ENCODE results near the gene MORN1. TPM values are rescaled to one million over a fixed set of nuclear protein-coding genes. Genes with fewer than 3 reads are reported as not detected.
A peak's percentile ranks its signal among the peaks of the same experiment; 100 is the strongest.
"Not testable (repeated sequence)": the region's sequence is repeated elsewhere in the genome, so short reads cannot be mapped to it uniquely, and the experiment has no call there.

Gene MORN1
- 10.8 TPM for total RNA-seq (ENCODE audit: unreplicated experiment)
- long read RNA-seq, partial matches to known transcripts, result 1 of 6 reads
- long read RNA-seq, other reads (novel, unspliced or antisense), result 3 of 6 reads

DNA sequence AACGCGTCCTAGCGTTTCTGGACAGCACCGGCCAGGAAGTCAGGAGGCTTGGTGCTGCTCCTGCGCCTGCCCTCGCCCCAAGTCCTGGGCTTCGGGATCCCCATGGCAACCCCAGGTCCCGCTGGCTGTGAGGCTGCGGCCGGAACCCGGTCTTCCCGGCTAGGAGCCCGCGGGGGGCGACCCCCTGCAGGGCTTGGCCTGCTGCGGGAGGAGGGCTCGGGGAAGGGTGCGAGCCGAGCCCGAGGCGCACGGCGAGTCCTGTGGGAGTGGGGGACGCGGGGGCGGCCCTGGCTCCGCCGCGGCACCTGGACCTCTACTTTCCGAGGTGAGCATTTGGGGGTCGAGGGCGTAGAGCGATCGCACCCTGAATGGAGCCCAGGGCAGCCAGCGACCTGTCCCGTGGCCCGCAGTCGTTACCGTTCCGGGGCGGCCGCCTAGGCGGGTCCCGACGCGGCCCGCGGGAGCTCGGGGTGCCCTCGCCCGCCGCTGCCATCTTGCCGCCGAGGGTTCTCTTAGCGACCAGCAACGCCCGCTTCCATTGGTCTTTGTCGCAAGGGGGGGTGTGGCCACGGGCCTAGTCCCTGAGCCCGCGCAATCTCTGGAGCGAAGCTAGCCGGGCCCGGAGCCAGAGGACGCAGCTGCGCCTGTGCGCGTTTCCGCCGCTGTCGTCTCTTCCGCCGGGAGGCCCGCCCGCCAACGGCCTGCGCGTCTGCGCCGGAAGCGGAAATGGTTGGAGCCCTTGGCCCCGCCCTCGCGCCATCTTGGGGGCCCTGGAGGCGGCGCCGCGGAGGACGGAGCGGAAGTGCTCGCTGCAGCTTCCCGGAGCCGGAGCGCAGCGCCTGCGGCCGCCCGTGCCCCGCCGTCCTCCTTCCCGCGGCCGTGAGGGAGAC, at the start of gene MORN1, which contains the start of gene RER1:
Gene MORN1 (minus strand): TSS at position 514 of the 890 bp plus-strand sequence. CDS start 21 bp downstream, at position 493.
Gene RER1 (plus strand): TSS at position 801 of the 890 bp plus-strand sequence. CDS start 3,950 bp downstream, outside the sequence.
- Mint-ChIP-seq H3K9me3 (ENCODE audit: unreplicated experiment) (peaks cover 4% of the 10 kb centered on the region), H3K27me3 (ENCODE audit: unreplicated experiment) (peaks cover 4% of the 10 kb centered on the region), H3K27ac (ENCODE audit: unreplicated experiment) (peak within 1 kb of the TSS; percentile 75), H3K4me1 (ENCODE audit: low read depth, unreplicated experiment) (peaks cover 19% of the 10 kb centered on the region), H3K36me3 (ENCODE audit: unreplicated experiment) (no peaks in the 10 kb centered on the region), H3K4me3 (ENCODE audit: unreplicated experiment) (peak within 1 kb of the TSS; percentile 93)
- DNase-seq, result peak; percentile 99
- TF ChIP-seq, protein P1, sequence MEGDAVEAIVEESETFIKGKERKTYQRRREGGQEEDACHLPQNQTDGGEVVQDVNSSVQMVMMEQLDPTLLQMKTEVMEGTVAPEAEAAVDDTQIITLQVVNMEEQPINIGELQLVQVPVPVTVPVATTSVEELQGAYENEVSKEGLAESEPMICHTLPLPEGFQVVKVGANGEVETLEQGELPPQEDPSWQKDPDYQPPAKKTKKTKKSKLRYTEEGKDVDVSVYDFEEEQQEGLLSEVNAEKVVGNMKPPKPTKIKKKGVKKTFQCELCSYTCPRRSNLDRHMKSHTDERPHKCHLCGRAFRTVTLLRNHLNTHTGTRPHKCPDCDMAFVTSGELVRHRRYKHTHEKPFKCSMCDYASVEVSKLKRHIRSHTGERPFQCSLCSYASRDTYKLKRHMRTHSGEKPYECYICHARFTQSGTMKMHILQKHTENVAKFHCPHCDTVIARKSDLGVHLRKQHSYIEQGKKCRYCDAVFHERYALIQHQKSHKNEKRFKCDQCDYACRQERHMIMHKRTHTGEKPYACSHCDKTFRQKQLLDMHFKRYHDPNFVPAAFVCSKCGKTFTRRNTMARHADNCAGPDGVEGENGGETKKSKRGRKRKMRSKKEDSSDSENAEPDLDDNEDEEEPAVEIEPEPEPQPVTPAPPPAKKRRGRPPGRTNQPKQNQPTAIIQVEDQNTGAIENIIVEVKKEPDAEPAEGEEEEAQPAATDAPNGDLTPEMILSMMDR (IDR thresholded peaks at IDR 0.05; ENCODE audit: partially characterized antibody, unreplicated experiment), result no peak

- not testable (repeated sequence) for H3K27me3 Mint-ChIP-seq (ENCODE audit: unreplicated experiment); H3K4me3 Mint-ChIP-seq (ENCODE audit: unreplicated experiment); DNase-seq; H3K9me3 Mint-ChIP-seq (ENCODE audit: unreplicated experiment); H3K27ac Mint-ChIP-seq (ENCODE audit: unreplicated experiment); H3K36me3 Mint-ChIP-seq (ENCODE audit: unreplicated experiment)
- H3K4me1 Mint-ChIP-seq (ENCODE audit: low read depth, unreplicated experiment), result peaks cover 15% of the 10 kb centered on the region
These were observed 49.0 kb upstream of the MORN1 start for GRCh38 chr1:2440346-2440745.

GRCh38 chr1:2439369-2439768, 48.0 kb upstream of the MORN1 start:
- DNase-seq, result peak; percentile 56
- Mint-ChIP-seq H3K9me3 (ENCODE audit: unreplicated experiment) (peaks cover 4% of the 10 kb centered on the region), H3K27me3 (ENCODE audit: unreplicated experiment) (peaks cover 4% of the 10 kb centered on the region), H3K36me3 (ENCODE audit: unreplicated experiment) (no peaks in the 10 kb centered on the region), H3K4me3 (ENCODE audit: unreplicated experiment) (no peak overlapping the region), H3K27ac (ENCODE audit: unreplicated experiment) (peak overlapping the region; percentile 72), H3K4me1 (ENCODE audit: low read depth, unreplicated experiment) (peaks cover 11% of the 10 kb centered on the region)
- TF ChIP-seq, protein P1 (IDR thresholded peaks at IDR 0.05; ENCODE audit: partially characterized antibody, unreplicated experiment), result no peak

- peaks cover 4% of the 10 kb centered on the region for H3K27me3 Mint-ChIP-seq (ENCODE audit: unreplicated experiment)
- no peak overlapping the region for H3K4me3 Mint-ChIP-seq (ENCODE audit: unreplicated experiment)
- H3K27ac Mint-ChIP-seq (ENCODE audit: unreplicated experiment), result no peak overlapping the region
- DNase-seq, result no peak
- no peaks in the 10 kb centered on the region for H3K36me3 Mint-ChIP-seq (ENCODE audit: unreplicated experiment)
- H3K9me3 Mint-ChIP-seq (ENCODE audit: unreplicated experiment), result peaks cover 4% of the 10 kb centered on the region
- H3K4me1 Mint-ChIP-seq (ENCODE audit: low read depth, unreplicated experiment), result peaks cover 11% of the 10 kb centered on the region
- TF ChIP-seq, protein P1 (IDR thresholded peaks at IDR 0.05; ENCODE audit: partially characterized antibody, unreplicated experiment), result no peak
These were observed 47.3 kb upstream of the MORN1 start for GRCh38 chr1:2438641-2439040.

DNA sequence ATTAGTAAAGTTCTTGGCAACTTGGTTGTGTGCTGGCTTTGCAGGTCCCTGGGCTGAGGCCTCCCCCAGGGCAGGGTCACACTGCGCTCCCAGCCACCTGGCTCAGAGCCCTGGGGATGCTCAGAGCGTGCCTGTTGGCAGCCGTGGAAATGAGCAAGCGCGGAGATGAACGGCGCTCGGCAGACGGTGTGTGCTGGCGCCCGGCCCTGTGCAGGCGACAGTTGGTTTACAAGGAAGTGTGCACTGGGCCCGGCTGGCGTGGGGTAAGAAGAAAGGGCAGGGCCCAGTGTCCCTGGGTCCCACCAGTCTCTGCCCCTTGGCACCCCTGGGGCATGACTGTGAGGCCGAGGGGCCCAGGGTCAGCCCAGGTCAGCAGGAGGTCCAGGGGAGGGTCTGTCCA, 46.7 kb upstream of the MORN1 start:
- Mint-ChIP-seq H3K36me3 (ENCODE audit: unreplicated experiment) (no peaks in the 10 kb centered on the region), H3K9me3 (ENCODE audit: unreplicated experiment) (peaks cover 6% of the 10 kb centered on the region), H3K27me3 (ENCODE audit: unreplicated experiment) (peaks cover 4% of the 10 kb centered on the region), H3K27ac (ENCODE audit: unreplicated experiment) (no peak overlapping the region), H3K4me3 (ENCODE audit: unreplicated experiment) (peak overlapping the region; percentile 20), H3K4me1 (ENCODE audit: low read depth, unreplicated experiment) (peaks cover 14% of the 10 kb centered on the region)
- TF ChIP-seq, protein P1 (IDR thresholded peaks at IDR 0.05; ENCODE audit: partially characterized antibody, unreplicated experiment), result no peak
- no peak for DNase-seq
